HL-60/S4 treated with phorbol 12-myristate 13-acetate at 8.2 ng/mL for 4 days and 3 days (cell line): ENCODE measurements around the gene C10orf71.

Source experiments
- in situ Hi-C: fragments of 300-500 bp; cut with MboI; formaldehyde crosslinking; loops from 2 replicates; pipeline ENCODE4 v1.15.0; 2022; ENCODE audit warnings: low sequenced_read_pairs

C10orf71 gene

DNA sequence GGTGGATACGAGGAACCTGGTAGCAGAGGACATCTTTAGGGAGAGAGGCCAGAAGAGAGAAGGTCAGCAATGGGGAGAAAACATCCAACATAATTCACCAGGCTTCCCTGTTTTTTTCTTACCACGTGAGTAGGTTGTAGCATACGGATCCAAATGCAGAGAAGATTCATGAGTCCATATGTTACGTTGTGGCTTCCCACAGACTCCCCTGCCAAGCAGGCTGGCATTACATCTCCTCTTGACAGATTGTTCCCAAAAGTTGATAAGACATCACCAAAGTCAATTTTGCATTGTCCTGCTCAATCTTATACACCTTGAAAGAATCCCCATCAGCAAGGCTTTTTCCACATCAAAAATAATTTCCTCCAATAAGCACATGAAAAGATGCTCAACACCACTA is 57.2 kb downstream of the C10orf71 start:
- in situ Hi-C loops = no loop called here

GRCh38 chr10:49356944-49357343 is 58.0 kb downstream of the C10orf71 start:
- in situ Hi-C loops = no loop called here

- in situ Hi-C loops = no loop called here
Observed at GRCh38 chr10:49357910-49358309, 58.9 kb downstream of the C10orf71 start.

GRCh38 chr10:49359349-49360270 is 60.6 kb downstream of the C10orf71 start:
- in situ Hi-C loops = no loop called here

DNA sequence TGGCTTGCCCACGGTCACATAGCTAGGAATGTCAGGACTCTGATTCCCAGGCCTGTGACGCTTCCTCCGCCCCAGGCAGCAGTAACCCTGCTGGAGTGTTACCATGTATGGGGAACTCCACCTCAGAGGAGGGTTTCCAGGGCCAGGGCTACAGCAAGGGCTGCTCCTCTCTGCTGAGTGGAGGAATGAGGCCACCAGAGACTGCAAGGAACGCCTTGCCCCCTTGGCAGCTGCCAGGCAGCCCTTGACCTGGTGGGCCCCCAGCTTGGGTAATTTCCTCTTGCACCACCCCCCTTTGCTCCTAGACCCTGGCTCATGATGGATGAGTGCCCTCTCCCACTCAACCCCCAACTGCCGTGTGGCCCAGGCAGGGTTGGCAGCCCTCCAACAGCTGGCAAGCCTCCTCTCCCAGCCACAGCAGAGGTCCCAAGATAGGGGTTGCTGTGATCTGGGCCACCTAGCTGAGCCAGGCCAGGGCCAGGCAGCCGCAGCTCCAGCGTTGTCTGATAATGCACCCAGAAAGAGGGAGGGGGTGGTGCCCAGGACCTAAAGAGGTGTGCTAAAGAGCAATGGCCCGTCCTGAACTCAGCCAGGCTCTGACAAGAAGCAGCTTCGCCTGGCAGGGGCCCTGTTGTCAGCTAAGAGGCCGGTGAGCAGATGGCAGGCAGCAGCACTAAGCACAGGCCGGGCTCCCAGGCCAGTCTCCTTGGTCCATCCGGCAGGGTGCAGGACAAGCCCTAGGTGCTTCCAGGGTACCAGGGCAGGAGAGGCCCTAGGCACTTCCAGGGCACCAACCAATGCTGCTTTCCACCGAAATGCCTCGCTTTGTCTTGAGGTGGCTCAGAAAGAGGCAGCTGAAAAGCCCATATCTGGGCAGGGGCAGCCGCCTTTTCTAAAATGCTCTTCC is 61.6 kb downstream of the C10orf71 start:
- in situ Hi-C loops = no loop called here

DNA sequence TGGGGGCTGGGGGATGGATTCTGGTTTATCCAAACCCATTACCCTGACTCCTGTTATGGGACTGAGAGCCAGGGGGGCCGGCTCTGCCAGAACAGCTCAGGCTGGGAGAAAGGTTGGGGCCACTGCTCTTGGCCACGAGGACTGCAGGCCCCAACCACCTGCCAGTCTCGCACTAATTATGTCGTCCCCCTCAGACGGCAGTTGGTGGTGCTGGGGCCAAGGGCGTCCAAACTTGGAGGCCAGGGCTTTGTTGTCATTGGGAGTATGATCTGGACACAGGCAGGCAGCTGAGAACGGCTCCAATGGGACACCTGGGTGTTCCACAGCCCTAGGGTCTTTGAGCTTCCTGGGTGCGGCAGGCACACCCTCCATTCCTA is 62.2 kb downstream of the C10orf71 start:
- in situ Hi-C loops = no loop called here

DNA sequence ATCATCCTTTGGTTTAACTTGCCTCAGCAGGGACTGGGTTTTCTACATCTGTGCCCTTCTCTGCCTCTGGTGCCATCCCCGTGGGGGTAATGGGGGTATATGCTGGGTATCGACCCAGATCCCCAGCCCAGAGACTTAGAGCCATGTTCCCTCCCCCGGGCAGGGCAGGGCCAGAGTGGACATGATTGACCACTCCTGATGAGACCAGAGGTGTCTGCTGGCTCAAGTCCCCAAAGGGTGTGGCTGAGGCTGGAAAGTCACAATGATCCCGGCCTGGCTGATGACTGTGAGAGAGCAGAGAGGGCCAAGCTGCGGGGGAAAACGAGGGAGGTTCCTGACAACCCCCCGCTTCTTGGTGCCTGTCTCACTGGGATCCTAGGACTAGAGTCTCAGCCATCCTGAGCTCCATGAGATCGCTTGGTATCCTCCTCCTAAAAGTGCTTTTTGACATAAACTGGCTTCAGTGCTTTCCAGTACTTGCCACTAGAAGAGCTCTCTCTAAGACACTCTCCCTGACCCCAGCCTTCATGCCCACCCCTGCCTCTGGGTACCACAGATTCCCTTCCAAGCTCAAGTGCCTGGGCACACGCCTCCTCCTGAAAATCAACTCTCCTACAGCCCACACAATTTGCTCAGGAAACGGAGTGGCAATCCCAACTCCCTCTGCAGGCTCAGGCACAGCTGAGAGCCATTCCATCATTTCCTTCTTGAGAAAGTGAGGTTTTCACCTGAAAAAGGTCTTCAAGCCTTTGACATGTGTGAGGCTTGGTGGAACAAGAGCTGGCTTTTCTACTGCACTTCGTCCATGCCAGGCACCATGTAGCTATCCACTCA is 63.0 kb downstream of the C10orf71 start:
- in situ Hi-C loops = no loop called here

DNA sequence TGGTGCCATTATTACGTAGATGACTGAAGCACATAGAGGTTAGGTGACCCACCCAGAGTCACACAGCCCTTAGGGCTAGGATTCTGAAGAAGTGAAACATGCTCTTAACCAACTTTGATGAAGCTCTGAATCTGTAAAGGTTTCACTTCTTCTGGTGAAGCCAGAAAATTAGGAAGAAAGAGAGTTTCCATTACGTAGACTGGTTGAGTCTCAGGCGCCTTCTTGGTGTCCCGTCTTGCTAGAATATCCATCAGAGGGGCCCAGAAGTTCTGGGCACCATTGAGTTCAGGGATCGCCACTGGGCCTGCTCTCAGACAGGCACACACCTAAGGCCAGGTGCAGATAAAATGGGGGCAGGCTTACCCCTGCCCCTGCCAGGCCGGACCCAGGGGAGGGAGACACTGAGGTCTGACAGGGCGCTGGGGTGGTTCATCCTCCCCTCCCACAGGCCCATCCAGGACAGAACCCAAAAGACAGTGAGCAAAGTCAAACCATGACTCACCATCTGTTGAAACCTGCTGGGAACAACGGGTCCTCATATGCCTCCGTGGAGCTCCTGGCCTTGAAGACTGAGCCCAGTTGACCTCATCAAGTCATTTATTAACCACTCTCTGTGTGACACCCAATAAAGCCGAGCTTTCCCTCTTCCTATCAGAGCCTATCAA is 63.8 kb downstream of the C10orf71 start:
- in situ Hi-C loops = no loop called here

DNA sequence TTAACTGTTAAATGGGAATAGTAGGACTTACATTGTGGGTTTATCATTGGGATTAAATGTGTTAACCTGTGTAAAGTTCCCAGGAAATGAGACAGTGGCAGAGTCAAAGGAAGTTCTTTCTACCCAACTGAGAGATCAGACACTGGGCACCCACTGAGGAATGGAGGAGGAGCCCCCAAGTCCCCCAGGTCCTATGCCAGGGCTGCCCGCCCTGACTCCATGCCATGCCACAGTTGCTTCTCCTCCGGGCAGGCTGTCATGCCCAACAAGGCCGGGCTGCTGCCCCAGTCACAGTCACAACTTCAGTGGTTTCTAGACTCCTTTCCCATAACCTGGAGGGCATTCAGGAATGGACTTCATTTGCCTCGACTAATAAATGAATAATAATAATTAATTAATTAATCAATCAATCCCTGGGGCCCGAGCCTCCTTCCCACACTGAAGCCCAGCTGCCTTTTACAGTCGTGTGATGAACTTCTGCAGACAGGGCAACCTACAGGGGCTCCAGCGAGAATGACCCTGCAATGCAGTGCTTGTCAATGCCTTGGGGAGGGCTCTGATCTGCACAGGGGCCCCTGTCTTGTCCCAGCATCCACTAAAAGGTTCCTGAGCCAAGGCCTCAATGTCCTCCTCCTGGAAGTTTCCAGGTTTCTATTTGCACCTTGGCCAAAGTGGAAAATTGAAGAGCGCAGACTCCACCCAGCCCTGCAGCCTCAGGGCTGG is 64.5 kb downstream of the C10orf71 start:
- in situ Hi-C loops = no loop called here

GRCh38 chr10:49364051-49364450 is 65.1 kb downstream of the C10orf71 start:
- in situ Hi-C loops = no loop called here

DNA sequence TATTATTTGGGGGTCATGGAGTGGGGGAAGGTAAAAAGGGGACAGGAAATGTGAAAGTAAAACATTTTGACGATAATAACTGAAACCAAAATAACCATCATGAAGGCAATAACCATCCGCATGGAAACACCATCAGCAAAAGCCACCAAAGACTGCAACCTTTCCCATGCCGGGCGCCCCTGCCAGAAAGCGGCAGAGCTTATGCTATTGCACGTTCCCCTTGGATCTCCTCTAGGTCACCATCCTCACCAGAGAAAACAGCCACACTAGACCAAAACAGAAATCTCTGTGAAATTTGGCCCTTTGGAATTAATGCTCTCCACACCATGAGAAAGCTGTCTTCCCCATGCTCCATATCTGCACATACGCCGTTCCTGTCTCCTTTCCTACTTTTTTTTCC is 65.8 kb downstream of the C10orf71 start:
- in situ Hi-C loops = no loop called here

DNA sequence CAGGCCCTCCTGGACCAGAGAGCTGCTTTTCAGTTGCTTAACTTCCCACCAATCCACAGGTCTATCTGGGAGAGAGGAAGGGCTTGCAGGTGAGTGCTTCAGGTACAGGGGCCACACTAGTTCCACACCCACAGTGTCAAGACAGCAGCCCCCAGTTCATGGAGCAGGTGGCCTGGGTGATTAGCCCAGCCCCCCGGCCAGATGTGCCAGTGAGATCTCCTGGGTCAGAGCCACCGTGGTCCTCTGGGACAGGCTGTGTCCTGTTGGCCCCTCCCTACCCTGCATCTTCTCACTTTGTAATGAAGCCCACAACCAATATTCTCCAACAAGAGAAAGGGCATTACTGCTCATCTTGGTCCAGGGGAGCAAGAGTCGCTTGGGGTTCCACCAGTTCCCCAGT is 66.3 kb downstream of the C10orf71 start:
- in situ Hi-C loops = no loop called here

DNA sequence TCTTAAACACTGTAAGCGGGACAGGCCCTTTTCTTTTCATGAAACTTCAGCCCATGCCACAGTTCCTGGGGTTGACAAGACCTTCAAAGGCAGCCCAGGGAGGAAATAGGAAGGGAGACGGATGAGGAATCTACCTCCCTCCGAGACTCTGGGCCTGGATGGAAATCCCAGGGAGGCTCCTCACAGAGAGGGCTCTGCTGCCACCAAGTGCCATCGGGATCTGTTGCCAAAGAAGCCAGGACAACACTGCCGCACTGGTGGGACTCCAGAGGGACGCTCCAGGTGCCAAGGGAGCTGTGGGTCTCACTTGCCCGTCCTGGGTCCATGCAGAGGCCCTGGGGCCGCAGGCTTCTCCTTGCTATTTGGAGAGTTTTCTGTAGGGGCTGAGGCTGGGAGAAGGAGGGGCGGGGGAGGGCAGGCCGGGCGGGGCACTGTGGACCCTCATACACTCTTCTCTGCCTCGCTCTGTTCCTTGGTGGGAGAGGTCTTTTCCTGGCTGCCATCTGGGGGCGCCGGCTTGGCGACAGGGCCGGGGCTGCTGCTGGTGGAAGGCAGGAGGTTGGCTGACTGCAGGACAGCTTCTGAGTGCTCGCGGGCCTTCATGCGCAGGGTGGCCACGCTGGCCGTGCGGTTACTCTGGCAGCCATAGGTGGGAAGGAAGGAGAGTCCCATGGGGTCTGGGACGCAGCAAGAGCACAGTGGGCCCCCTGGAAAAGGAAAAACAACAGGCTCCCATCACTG is 66.9 kb downstream of the C10orf71 start:
- in situ Hi-C loops = no loop called here

GRCh38 chr10:49366460-49366859 is 67.5 kb downstream of the C10orf71 start:
- in situ Hi-C loops = no loop called here

DNA sequence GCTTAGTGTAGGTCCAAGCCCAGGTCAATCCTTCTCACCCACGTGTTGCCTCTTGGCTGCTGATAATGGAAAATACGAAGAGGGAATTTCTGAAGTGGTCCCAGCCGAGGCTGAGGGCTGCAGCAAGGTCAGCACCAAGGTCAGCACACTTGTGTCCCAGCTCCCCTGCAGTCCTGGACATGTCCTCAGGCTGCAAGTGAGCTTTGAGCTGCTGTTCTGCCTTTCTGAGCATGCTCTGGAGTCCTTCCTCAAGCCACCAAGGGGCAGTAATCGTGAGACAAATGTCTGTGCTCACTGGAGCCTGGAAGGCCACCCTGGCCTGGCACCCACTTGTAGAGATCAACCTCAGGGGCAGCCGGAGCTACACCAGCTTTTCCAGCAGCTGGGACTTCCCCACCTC is 68.6 kb downstream of the C10orf71 start:
- in situ Hi-C loops = no loop called here

- in situ Hi-C loops = no loop called here
Observed at GRCh38 chr10:49368256-49368655, 69.3 kb downstream of the C10orf71 start.

GRCh38 chr10:49369216-49370162 is 70.5 kb downstream of the C10orf71 start:
- in situ Hi-C loops = no loop called here
